ENCODE data around the gene TVP23C.

DNA sequence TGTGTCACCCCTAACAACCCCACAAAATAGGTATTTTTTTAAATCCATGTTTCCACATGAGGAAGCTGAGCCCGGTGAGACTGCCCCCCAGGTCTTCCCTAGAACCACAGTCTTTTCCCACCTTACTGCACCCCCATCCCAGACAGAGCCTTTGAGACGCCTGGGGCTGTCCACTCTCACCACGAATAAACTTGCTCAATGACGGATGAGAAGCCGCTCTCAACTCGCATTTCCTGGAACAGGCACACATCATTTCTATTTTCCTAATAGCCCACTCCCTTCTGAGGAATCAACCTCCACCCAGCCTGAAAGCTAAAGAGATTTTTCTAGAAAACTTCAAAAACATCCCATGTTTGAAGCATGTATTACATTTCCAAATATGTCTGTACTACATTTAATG lies 81.8 kb downstream of the TVP23C start:
- no peak for TF ChIP-seq EP300 (IDR thresholded peaks at IDR 0.05)
- TF ChIP-seq, protein P1, sequence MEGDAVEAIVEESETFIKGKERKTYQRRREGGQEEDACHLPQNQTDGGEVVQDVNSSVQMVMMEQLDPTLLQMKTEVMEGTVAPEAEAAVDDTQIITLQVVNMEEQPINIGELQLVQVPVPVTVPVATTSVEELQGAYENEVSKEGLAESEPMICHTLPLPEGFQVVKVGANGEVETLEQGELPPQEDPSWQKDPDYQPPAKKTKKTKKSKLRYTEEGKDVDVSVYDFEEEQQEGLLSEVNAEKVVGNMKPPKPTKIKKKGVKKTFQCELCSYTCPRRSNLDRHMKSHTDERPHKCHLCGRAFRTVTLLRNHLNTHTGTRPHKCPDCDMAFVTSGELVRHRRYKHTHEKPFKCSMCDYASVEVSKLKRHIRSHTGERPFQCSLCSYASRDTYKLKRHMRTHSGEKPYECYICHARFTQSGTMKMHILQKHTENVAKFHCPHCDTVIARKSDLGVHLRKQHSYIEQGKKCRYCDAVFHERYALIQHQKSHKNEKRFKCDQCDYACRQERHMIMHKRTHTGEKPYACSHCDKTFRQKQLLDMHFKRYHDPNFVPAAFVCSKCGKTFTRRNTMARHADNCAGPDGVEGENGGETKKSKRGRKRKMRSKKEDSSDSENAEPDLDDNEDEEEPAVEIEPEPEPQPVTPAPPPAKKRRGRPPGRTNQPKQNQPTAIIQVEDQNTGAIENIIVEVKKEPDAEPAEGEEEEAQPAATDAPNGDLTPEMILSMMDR (IDR thresholded peaks at IDR 0.05): no peak
- no peak for TF ChIP-seq POLR2A (IDR thresholded peaks at IDR 0.05)
